AG04449 (cell line): Measurements from ENCODE around the gene PBX4.

ENCODE experiments used
- CTCF ChIA-PET: fragments of 350-600 bp; formaldehyde crosslinking; extraction: SDS; loops from one replicate; lab custom pipeline; 2021; ENCODE audit warnings: antibody characterized with exemption; lab: Yijun Ruan, JAX
- POLR2A ChIA-PET: fragments of 400-600, 350-600 bp; formaldehyde crosslinking; extraction: SDS; loops from one replicate; lab custom pipeline; 2020; ENCODE audit warnings: antibody characterized with exemption, inconsistent platforms; lab: Yijun Ruan, JAX
- DNase-seq: peaks from one replicate; pipeline ENCODE4 v3.0.0-alpha.2; 2010; ENCODE audit warnings: low read depth, low spot score
- H3K4me3 ChIP-seq: 2 replicates; pipeline ENCODE4 v1.5.1; 2011; ENCODE audit warnings: low read depth, mild to moderate bottlenecking, control low read depth, low read length
- TF ChIP-seq, protein P1 (sequence below): IDR thresholded peaks from one replicate; pipeline ENCODE4 v1.5.1; 2011; ENCODE audit warnings: mild to moderate bottlenecking, moderate library complexity, low read length, control low read depth, inconsistent platforms; ENCODE audit not compliant: insufficient read depth; ENCODE audit errors: missing control alignments

The PBX4 gene

DNA sequence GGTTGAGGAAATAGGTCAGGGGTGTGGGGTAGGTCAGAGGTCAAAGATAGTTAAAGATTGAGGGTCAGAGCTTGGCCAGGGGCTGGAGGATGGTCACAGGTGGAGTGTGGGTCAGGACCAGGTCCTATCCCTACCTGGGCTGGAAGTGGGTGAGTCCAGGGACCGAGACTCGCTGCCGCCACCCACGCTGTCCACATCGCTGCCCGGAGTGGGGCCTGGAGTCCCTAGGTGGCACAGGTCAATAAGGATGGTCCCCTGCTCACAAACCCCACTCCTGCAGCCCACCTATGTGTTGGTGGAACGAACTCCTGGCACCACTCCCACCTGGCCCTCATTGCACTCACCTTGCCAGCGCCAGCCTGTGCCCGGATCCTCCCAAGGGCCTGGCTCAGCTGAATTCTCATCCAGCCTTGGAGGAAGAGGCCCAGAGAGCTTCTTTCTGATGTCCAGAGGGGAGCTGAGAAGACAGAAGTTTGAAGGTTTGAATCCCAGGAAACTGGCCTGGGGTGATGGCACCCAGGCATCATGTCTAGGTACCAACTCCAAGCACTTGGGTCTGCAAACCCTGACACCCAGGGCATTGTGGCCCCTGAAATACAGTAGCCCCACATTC, 18.2 kb upstream of the PBX4 start:
- POLR2A ChIA-PET, result no interaction called here
- H3K4me3 ChIP-seq, result no peak overlapping the region
- no peak for DNase-seq
- CTCF ChIA-PET, result interaction anchor here (1.8 kb wide), 1 partner anchor 104 kb away, joined by 6 read pairs; no protein-coding TSS in a partner anchor
- TF ChIP-seq, protein P1, sequence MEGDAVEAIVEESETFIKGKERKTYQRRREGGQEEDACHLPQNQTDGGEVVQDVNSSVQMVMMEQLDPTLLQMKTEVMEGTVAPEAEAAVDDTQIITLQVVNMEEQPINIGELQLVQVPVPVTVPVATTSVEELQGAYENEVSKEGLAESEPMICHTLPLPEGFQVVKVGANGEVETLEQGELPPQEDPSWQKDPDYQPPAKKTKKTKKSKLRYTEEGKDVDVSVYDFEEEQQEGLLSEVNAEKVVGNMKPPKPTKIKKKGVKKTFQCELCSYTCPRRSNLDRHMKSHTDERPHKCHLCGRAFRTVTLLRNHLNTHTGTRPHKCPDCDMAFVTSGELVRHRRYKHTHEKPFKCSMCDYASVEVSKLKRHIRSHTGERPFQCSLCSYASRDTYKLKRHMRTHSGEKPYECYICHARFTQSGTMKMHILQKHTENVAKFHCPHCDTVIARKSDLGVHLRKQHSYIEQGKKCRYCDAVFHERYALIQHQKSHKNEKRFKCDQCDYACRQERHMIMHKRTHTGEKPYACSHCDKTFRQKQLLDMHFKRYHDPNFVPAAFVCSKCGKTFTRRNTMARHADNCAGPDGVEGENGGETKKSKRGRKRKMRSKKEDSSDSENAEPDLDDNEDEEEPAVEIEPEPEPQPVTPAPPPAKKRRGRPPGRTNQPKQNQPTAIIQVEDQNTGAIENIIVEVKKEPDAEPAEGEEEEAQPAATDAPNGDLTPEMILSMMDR, result no peak

DNA sequence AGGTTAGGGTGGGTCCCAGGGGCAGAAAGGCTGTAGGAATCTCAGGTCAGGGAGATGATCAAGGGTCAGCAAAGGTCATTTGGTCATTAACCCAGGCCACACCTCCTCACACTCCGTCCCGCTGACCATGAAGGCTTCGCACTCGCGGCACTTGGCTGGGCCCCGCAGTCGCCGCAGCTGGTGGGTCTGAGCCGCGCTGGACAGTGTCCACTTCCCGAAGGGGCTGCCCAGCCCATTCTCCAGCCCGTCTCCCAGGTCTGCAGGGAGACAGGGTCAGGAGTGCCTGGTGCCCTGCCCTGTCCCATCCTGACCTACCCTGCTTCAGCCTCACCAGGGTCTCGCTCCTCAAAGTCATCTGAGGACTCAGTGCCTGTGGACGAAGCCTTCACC, 16.8 kb upstream of the PBX4 start:
- CTCF ChIA-PET, result interaction anchor here (3.9 kb wide), 1 partner anchor 9 kb away, joined by 31 read pairs; the partner anchor contains the start of gene GMIP
- TF ChIP-seq, protein P1, result no peak
- no peak for DNase-seq
- POLR2A ChIA-PET, result interaction anchor here (0.7 kb wide), 1 partner anchor 501 kb away, joined by 3 read pairs; no protein-coding TSS in a partner anchor
- no peak overlapping the region for H3K4me3 ChIP-seq

- CTCF ChIA-PET, result interaction anchor here (1.4 to 3.9 kb wide), 3 partner anchors 10 to 104 kb away, joined by 3 to 31 read pairs (median 10); partner anchors contain the start of gene GMIP
- H3K4me3 ChIP-seq, result no peak overlapping the region
- DNase-seq, result no peak
- TF ChIP-seq, protein P1, result no peak
- POLR2A ChIA-PET, result interaction anchor here (0.7 kb wide), 1 partner anchor 501 kb away, joined by 3 read pairs; no protein-coding TSS in a partner anchor
Measured at GRCh38 chr19:19634516-19635312, 16.2 kb upstream of the PBX4 start.

GRCh38 chr19:19633711-19634515, 15.4 kb upstream of the PBX4 start:
- ChIA-PET POLR2A (no interaction called here), CTCF (interaction anchor here (0.7 to 3.9 kb wide), 7 partner anchors 11 to 105 kb away, joined by 3 to 31 read pairs (median 3); partner anchors contain the start of genes GMIP and YJEFN3)
- DNase-seq, result no peak
- H3K4me3 ChIP-seq, result no peak overlapping the region
- TF ChIP-seq, protein P1, result no peak

GRCh38 chr19:19632661-19633060, 14.2 kb upstream of the PBX4 start:
- ChIA-PET CTCF (interaction anchor here (1.3 to 3.9 kb wide), 2 partner anchors 12 kb away, joined by 3 to 31 read pairs; partner anchors contain the start of gene GMIP), POLR2A (no interaction called here)
- no peak for DNase-seq
- no peak overlapping the region for H3K4me3 ChIP-seq
- TF ChIP-seq, protein P1, result no peak
